GM11168 (cell line): ENCODE measurements around the gene SNIP1.

ENCODE experiments used
- in situ Hi-C: fragments of 300-500 bp; cut with MboI; formaldehyde crosslinking; loops from one replicate; pipeline ENCODE4 v1.12.0; 2022; ENCODE audit warnings: low sequenced_read_pairs; ENCODE audit not compliant: unreplicated experiment

SNIP1 gene

GRCh38 chr1:37514350-37515184 is 39.5 kb downstream of the SNIP1 start, which contains the start of gene MEAF6:
MEAF6 (minus strand) TSS chr1:37514766; CDS start chr1:37514746, 20 bp downstream.
- in situ Hi-C loops = no loop called here

GRCh38 chr1:37513795-37514349 is 40.2 kb downstream of the SNIP1 start:
- in situ Hi-C loops = no loop called here

GRCh38 chr1:37509181-37509580 is 44.9 kb downstream of the SNIP1 start:
- in situ Hi-C loops = loop anchor here (10.0 kb wide), 1 partner anchor 54 kb away; no protein-coding TSS in a partner anchor

- in situ Hi-C loops = loop anchor here (10.0 kb wide), 1 partner anchor 52 kb away; no protein-coding TSS in a partner anchor
Measured at GRCh38 chr1:37506740-37507139, 47.4 kb downstream of the SNIP1 start.

GRCh38 chr1:37502791-37503190 is 51.3 kb downstream of the SNIP1 start:
- in situ Hi-C loops = loop anchor here (10.0 kb wide), 1 partner anchor 48 kb away; no protein-coding TSS in a partner anchor

- in situ Hi-C loops = loop anchor here (10.0 kb wide), 1 partner anchor 47 kb away; no protein-coding TSS in a partner anchor
Measured at GRCh38 chr1:37502104-37502503, 52.0 kb downstream of the SNIP1 start.

- in situ Hi-C loops = loop anchor here (10.0 kb wide), 1 partner anchor 47 kb away; no protein-coding TSS in a partner anchor
Measured at GRCh38 chr1:37501661-37502060, 52.4 kb downstream of the SNIP1 start.

GRCh38 chr1:37498872-37499617 is 55.0 kb downstream of the SNIP1 start:
- in situ Hi-C loops = no loop called here

- in situ Hi-C loops = no loop called here
Measured at GRCh38 chr1:37497832-37498231, 56.3 kb downstream of the SNIP1 start.

- in situ Hi-C loops = no loop called here
Measured at GRCh38 chr1:37495875-37496274, 58.2 kb downstream of the SNIP1 start.

- in situ Hi-C loops = no loop called here
Measured at GRCh38 chr1:37493336-37494098, 60.6 kb downstream of the SNIP1 start.

- in situ Hi-C loops = no loop called here
Measured at GRCh38 chr1:37487619-37487984, 66.5 kb downstream of the SNIP1 start.

- in situ Hi-C loops = no loop called here
Measured at GRCh38 chr1:37486680-37487618, 67.1 kb downstream of the SNIP1 start.

GRCh38 chr1:37485902-37486679 is 68.0 kb downstream of the SNIP1 start:
- in situ Hi-C loops = no loop called here
